CD14-positive monocyte (primary cell): ENCODE results near the gene ABHD14A. TPM values are rescaled to one million over a fixed set of nuclear protein-coding genes. Genes with fewer than 3 reads are reported as not detected.

Source experiments
- DNase-seq, 3 donors: peaks; one replicate each; pipeline ENCODE4 v3.0.0-alpha.2; 2011 to 2022
- H2AFZ ChIP-seq: 2 replicates; pipeline ENCODE4 v1.6.0; 2012; ENCODE audit warnings: mild to moderate bottlenecking, low read depth, low read length, inconsistent platforms; ENCODE audit not compliant: insufficient read depth, poor library complexity, severe bottlenecking
- H3K27ac ChIP-seq, 2 donors: 1 replicate in 1 of 2; 2 replicates in 1 of 2; pipeline ENCODE4 v1.5.1; 2012 to 2013; ENCODE audit warnings: low read length in 2 of 2, control low read depth in 1 of 2, inconsistent platforms in 1 of 2, low read depth in 1 of 2, mild to moderate bottlenecking in 1 of 2
- H3K27me3 ChIP-seq, 2 donors: one replicate each; pipeline versions ENCODE4 v1.6.0 to v1.6.1; 2011 to 2013; ENCODE audit warnings: low read length in 2 of 2; ENCODE audit not compliant: control insufficient read depth in 2 of 2, insufficient read depth in 2 of 2
- H3K36me3 ChIP-seq, 2 donors: replicated peaks in 1 of 2; 1 replicate in 1 of 2; 2 replicates in 1 of 2; pipeline versions ENCODE4 v1.5.1 to v1.6.1; 2012 to 2013; ENCODE audit warnings: low read length in 2 of 2, control low read depth in 1 of 2, inconsistent platforms in 1 of 2, mild to moderate bottlenecking in 1 of 2; ENCODE audit not compliant: insufficient read depth in 2 of 2, control insufficient read depth in 1 of 2
- H3K4me1 ChIP-seq, 2 donors: 1 replicate in 1 of 2; 2 replicates in 1 of 2; pipeline versions ENCODE4 v1.5.1 to v1.6.1; 2012 to 2013; ENCODE audit warnings: low read length in 2 of 2, control low read depth in 1 of 2, inconsistent platforms in 1 of 2, mild to moderate bottlenecking in 1 of 2, moderate library complexity in 1 of 2; ENCODE audit not compliant: insufficient read depth in 2 of 2, control insufficient read depth in 1 of 2
- H3K4me2 ChIP-seq: replicated peaks from 2 replicates; pipeline ENCODE3; 2012; ENCODE audit warnings: low read length, moderate library complexity, mild to moderate bottlenecking; ENCODE audit not compliant: poor library complexity, severe bottlenecking; ENCODE audit errors: extremely low read depth
- H3K4me3 ChIP-seq, 3 experiments: fragments of 200-600 bp in 1 of 3; sonication (generic) in 1 of 3; replicated peaks in 1 of 3; 1 replicate in 2 of 3; 2 replicates in 1 of 3; pipeline ENCODE4 v1.5.1; 2011 to 2013; ENCODE audit warnings: low read length in 3 of 3, mild to moderate bottlenecking in 3 of 3, control low read depth in 2 of 3, low read depth in 2 of 3, inconsistent platforms in 1 of 3, moderate library complexity in 1 of 3
- H3K79me2 ChIP-seq: 2 replicates; pipeline ENCODE4 v1.6.0; 2012; ENCODE audit warnings: mild to moderate bottlenecking, control low read depth, inconsistent platforms, low read length, moderate library complexity; ENCODE audit not compliant: insufficient read depth
- H3K9ac ChIP-seq: 2 replicates; pipeline ENCODE4 v1.6.0; 2017; ENCODE audit warnings: low read length, mild to moderate bottlenecking; ENCODE audit not compliant: insufficient read depth, poor library complexity, severe bottlenecking
- H3K9me3 ChIP-seq, 2 donors: replicated peaks in 1 of 2; 1 replicate in 1 of 2; 2 replicates in 1 of 2; pipeline versions ENCODE4 v1.5.1 to v1.6.1; 2012 to 2013; ENCODE audit warnings: low read length in 2 of 2, control low read depth in 1 of 2; ENCODE audit not compliant: control insufficient read depth in 1 of 2, insufficient read depth in 1 of 2
- H4K20me1 ChIP-seq: 2 replicates; pipeline ENCODE4 v1.6.0; 2012; ENCODE audit warnings: mild to moderate bottlenecking, low read length, control low read depth, moderate library complexity; ENCODE audit not compliant: insufficient read depth
- H3K27ac Mint-ChIP-seq, 7 donors: one replicate each; pipeline ENCODE4 v1.8.0; 2020; ENCODE audit warnings: mild to moderate bottlenecking in 7 of 7, mixed read lengths in 7 of 7, moderate library complexity in 6 of 7, inconsistent platforms in 2 of 7
- H3K27me3 Mint-ChIP-seq, 3 donors: one replicate each; pipeline ENCODE4 v1.8.0; 2021 to 2022; ENCODE audit warnings: low read depth in 3 of 3, mild to moderate bottlenecking in 3 of 3, mixed read lengths in 3 of 3, moderate library complexity in 3 of 3, inconsistent platforms in 1 of 3
- H3K36me3 Mint-ChIP-seq, 2 donors: one replicate each; pipeline ENCODE4 v1.8.0; 2020; ENCODE audit warnings: mixed read lengths in 2 of 2, inconsistent platforms in 1 of 2, mild to moderate bottlenecking in 1 of 2
- H3K4me1 Mint-ChIP-seq: one replicate; pipeline ENCODE4 v1.8.0; 2020; ENCODE audit warnings: mild to moderate bottlenecking, mixed read lengths
- H3K4me3 Mint-ChIP-seq, 2 donors: one replicate each; pipeline ENCODE4 v1.8.0; 2020; ENCODE audit warnings: mild to moderate bottlenecking in 2 of 2, mixed read lengths in 2 of 2, moderate library complexity in 1 of 2
- H3K9me3 Mint-ChIP-seq, 7 donors: one replicate each; pipeline ENCODE4 v1.8.0; 2020 to 2022; ENCODE audit warnings: mixed read lengths in 7 of 7, mild to moderate bottlenecking in 6 of 7, moderate library complexity in 6 of 7, inconsistent platforms in 2 of 7
- WGBS: methylation state at CpG from one replicate; pipeline ENCODE4 v1.1.5; 2013; ENCODE audit warnings: missing lambda C conversion rate; ENCODE audit not compliant: insufficient coverage; 5-methylcytosine and 5-hydroxymethylcytosine counted together
- intact Hi-C, 2 donors: fragments of 100-400 bp; cut with micrococcal nuclease; formaldehyde crosslinking; loops; one replicate each; pipeline versions ENCODE4 v1.15.0 to v1.15.1; 2023
- polyA plus RNA-seq, 3 donors: library from polyadenylated mRNA; depleted of rRNA in 1 of 3; unstranded in 2 of 3; stranded (reverse) in 1 of 3; fragments of 300-500 nt in 2 of 3; fragments of >200 nt in 1 of 3; fragmentation: Illumina TruSeq in 2 of 3; gene quantifications; 1 replicate in 2 of 3; 2 replicates in 1 of 3; pipeline ENCODE4 v1.2.3, GENCODE V29; 2012 to 2021
- TF ChIP-seq, protein P1 (sequence below): fragments of 200-600 bp; IDR thresholded peaks from one replicate; pipeline ENCODE4 v1.8.0; 2022; ENCODE audit warnings: antibody characterized with exemption, mild to moderate bottlenecking

ABHD14A gene
- polyA plus RNA-seq, 3 donors: 6.9 to 13.2 (median 11.7) TPM

DNA sequence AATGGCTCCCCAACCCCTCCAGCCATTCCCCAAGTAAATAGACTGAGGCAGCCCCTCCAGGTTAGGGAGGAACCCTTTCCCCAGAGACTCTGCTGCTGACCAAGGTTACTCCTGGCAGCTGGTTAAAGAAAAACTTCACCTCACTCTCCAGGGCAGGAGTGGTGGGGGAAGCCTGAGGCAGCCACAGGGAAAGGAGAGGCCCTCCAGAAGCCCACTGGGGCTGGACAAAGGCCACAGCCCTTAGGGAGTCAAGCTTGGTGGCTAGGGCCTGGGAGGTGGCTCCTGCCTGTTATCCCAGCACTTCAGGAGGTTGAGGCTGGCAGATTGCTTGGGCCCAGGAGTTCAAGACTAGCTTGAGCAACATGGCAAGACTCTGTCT lies 9.4 kb downstream of the ABHD14A start:
- H3K4me1 ChIP-seq: peaks cover 19 to 25% of the 10 kb centered on the region in 2 donors
- H3K79me2 ChIP-seq: peaks cover 5% of the 10 kb centered on the region
- H3K9me3 ChIP-seq: no peaks in the 10 kb centered on the region
- peaks cover 25% of the 10 kb centered on the region for H3K4me1 Mint-ChIP-seq
- peaks cover 0 to 2% (median 0%) of the 10 kb centered on the region in 7 donors for H3K9me3 Mint-ChIP-seq
- peak overlapping the region in 5 of 7 donors; percentile 43 to 94 (median 69) for H3K27ac Mint-ChIP-seq
- no peak for DNase-seq
- H2AFZ ChIP-seq: no peak overlapping the region
- H3K9ac ChIP-seq: no peak overlapping the region
- H3K4me3 ChIP-seq: no peak overlapping the region
- peaks cover 0 to 4% (median 0%) of the 10 kb centered on the region in 3 donors for H3K27me3 Mint-ChIP-seq
- no peak overlapping the region for H3K27ac ChIP-seq
- no peak overlapping the region for H3K4me2 ChIP-seq
- no peak overlapping the region for H3K4me3 Mint-ChIP-seq
- peaks cover 0 to 7% of the 10 kb centered on the region in 2 donors for H3K36me3 Mint-ChIP-seq
- TF ChIP-seq, protein P1, sequence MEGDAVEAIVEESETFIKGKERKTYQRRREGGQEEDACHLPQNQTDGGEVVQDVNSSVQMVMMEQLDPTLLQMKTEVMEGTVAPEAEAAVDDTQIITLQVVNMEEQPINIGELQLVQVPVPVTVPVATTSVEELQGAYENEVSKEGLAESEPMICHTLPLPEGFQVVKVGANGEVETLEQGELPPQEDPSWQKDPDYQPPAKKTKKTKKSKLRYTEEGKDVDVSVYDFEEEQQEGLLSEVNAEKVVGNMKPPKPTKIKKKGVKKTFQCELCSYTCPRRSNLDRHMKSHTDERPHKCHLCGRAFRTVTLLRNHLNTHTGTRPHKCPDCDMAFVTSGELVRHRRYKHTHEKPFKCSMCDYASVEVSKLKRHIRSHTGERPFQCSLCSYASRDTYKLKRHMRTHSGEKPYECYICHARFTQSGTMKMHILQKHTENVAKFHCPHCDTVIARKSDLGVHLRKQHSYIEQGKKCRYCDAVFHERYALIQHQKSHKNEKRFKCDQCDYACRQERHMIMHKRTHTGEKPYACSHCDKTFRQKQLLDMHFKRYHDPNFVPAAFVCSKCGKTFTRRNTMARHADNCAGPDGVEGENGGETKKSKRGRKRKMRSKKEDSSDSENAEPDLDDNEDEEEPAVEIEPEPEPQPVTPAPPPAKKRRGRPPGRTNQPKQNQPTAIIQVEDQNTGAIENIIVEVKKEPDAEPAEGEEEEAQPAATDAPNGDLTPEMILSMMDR: no peak
- H4K20me1 ChIP-seq: no peaks in the 10 kb centered on the region
- intact Hi-C loops: no loop called here
- no peaks in the 10 kb centered on the region for H3K27me3 ChIP-seq
- no peaks in the 10 kb centered on the region for H3K36me3 ChIP-seq

DNA sequence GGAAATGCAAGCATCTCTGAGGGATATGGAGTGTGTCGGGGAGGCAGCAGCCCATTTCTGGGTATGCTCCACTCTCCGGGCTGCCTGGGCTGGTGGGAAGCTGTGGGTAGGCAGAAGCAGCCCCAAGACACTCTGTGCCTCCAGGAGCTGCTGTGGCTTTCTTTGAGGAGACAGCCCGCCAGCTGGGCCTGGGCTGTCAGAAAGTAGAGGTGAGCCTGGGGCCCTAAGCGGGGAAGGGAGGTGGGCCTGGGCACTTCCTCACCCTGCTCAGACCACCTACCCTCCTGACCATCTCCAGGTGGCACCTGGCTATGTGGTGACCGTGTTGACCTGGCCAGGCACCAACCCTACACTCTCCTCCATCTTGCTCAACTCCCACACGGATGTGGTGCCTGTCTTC lies 10.2 kb downstream of the ABHD14A start:
- Histone ChIP-seq H3K4me1 (peaks cover 19 to 25% of the 10 kb centered on the region in 2 donors), H3K4me2 (no peak overlapping the region), H2AFZ (no peak overlapping the region), H4K20me1 (no peaks in the 10 kb centered on the region), H3K36me3 (no peaks in the 10 kb centered on the region), H3K9ac (no peak overlapping the region), H3K27ac (no peak overlapping the region), H3K27me3 (no peaks in the 10 kb centered on the region), H3K9me3 (no peaks in the 10 kb centered on the region), H3K79me2 (peaks cover 5% of the 10 kb centered on the region), H3K4me3 (no peak overlapping the region)
- peaks cover 0 to 7% of the 10 kb centered on the region in 2 donors for H3K36me3 Mint-ChIP-seq
- TF ChIP-seq, protein P1: no peak
- no peak for DNase-seq
- H3K4me3 Mint-ChIP-seq: no peak overlapping the region
- H3K27ac Mint-ChIP-seq: no peak overlapping the region
- H3K27me3 Mint-ChIP-seq: peaks cover 0 to 4% (median 0%) of the 10 kb centered on the region in 3 donors
- 100% methylated on average over 1 of the region's 6 CpGs for WGBS
- peaks cover 25% of the 10 kb centered on the region for H3K4me1 Mint-ChIP-seq
- H3K9me3 Mint-ChIP-seq: peaks cover 0 to 2% (median 0%) of the 10 kb centered on the region in 7 donors
- intact Hi-C loops: no loop called here
